A549 (cell line): ENCODE results near the gene ACTRT2. TPM values are rescaled to one million over a fixed set of nuclear protein-coding genes. Genes with fewer than 3 reads are reported as not detected.

Experiments
- ATAC-seq, 2 experiments: fragments of 200-7000 bp in 1 of 2; fragments of >200 bp in 1 of 2; cut with Nextera tagmentation in 1 of 2; cut with Tn5 transposase in 1 of 2; 3 replicates each; pipeline versions ENCODE4 v1.8.0 to v1.9.1; 2018 to 2020; ENCODE audit warnings: mild to moderate bottlenecking in 1 of 2, moderate library complexity in 1 of 2
- CTCF ChIA-PET: fragments of 300-600 bp; sonication (Branson Sonifier 250); formaldehyde crosslinking; extraction: SDS; loops from one replicate; lab custom pipeline; 2021; ENCODE audit warnings: antibody characterized with exemption, inconsistent platforms; lab: Yijun Ruan, JAX
- POLR2A ChIA-PET: fragments of 350-600 bp; formaldehyde crosslinking; extraction: SDS; loops from one replicate; lab custom pipeline; 2021; ENCODE audit warnings: antibody characterized with exemption, inconsistent platforms; lab: Yijun Ruan, JAX
- DNase-seq, 2 experiments: peaks; one replicate each; pipeline versions ENCODE4 v3.0.0 to v3.0.0-alpha.2; 2011 to 2016; ENCODE audit warnings: low read depth in 1 of 2, low spot score in 1 of 2
- FAIRE-seq: peaks from 2 replicates; lab custom pipeline; 2011; peaks lifted over from hg19 to GRCh38; lab: Jason Lieb, UNC
- H3K27ac ChIP-seq, 2 experiments: fragments of >200 bp; sonication (Bioruptor Twin); formaldehyde crosslinking; 3 replicates each; pipeline ENCODE4 v1.5.1; 2016 to 2017
- H3K4me1 ChIP-seq: fragments of >200 bp; sonication (Bioruptor Twin); formaldehyde crosslinking; 3 replicates; pipeline ENCODE4 v1.6.1; 2016
- H3K4me2 ChIP-seq: fragments of >200 bp; sonication (Bioruptor Twin); formaldehyde crosslinking; 3 replicates; pipeline ENCODE4 v1.6.1; 2016
- H3K4me3 ChIP-seq: fragments of >200 bp; sonication (Bioruptor Twin); formaldehyde crosslinking; 3 replicates; pipeline ENCODE4 v1.5.1; 2016
- H3K9me3 ChIP-seq: fragments of >200 bp; sonication (Bioruptor Twin); formaldehyde crosslinking; 3 replicates; pipeline ENCODE4 v1.6.1; 2016
- CBX2 ChIP-seq: fragments of 200-600 bp; sonication (generic); IDR thresholded peaks from 2 replicates; pipeline ENCODE4 v1.6.1; 2016; ENCODE audit warnings: low read depth, mild to moderate bottlenecking, borderline replicate concordance
- CBX8 ChIP-seq: fragments of 200-600 bp; sonication (generic); IDR thresholded peaks from 2 replicates; pipeline ENCODE4 v1.6.1; 2016
- CTCF ChIP-seq: fragments of >200 bp; sonication (Bioruptor Twin); formaldehyde crosslinking; IDR thresholded peaks from 3 replicates; pipeline ENCODE4 v1.5.1; 2016
- EHF ChIP-seq: fragments of 250-450 bp; sonication (Bioruptor Pico); IDR thresholded peaks from 2 replicates; pipeline ENCODE4 v1.5.0; 2020; ENCODE audit warnings: mild to moderate bottlenecking
- EP300 ChIP-seq, 2 experiments: fragments of >200 bp; sonication (Bioruptor Twin); formaldehyde crosslinking; IDR thresholded peaks; 2 replicates in 1 of 2; 3 replicates in 1 of 2; pipeline ENCODE4 v1.6.1; 2016 to 2017
- ESRRA ChIP-seq: fragments of 150-350 bp; IDR thresholded peaks from 2 replicates; pipeline ENCODE4 v1.6.1; 2014; ENCODE audit warnings: mild to moderate bottlenecking, low read length, borderline replicate concordance
- FOSL2 ChIP-seq, 2 experiments: fragments of 450-650 bp in 1 of 2; fragments of >200 bp in 1 of 2; sonication (Bioruptor Twin) in 1 of 2; formaldehyde crosslinking; IDR thresholded peaks; 2 replicates each; pipeline versions ENCODE4 v1.5.0 to v1.6.1; 2016 to 2020; ENCODE audit warnings: mild to moderate bottlenecking in 1 of 2, moderate library complexity in 1 of 2
- HOXB13 ChIP-seq: fragments of 250-450 bp; sonication (Bioruptor Pico); IDR thresholded peaks from 2 replicates; pipeline ENCODE4 v1.5.0; 2020; ENCODE audit warnings: low read depth, mild to moderate bottlenecking, moderate library complexity
- HOXB5 ChIP-seq: fragments of 250-450 bp; sonication (Bioruptor Pico); IDR thresholded peaks from 2 replicates; pipeline ENCODE4 v1.5.0; 2020; ENCODE audit warnings: mild to moderate bottlenecking, moderate library complexity
- JUNB ChIP-seq: fragments of >200 bp; sonication (Bioruptor Twin); formaldehyde crosslinking; IDR thresholded peaks from 2 replicates; pipeline ENCODE4 v1.6.1; 2016
- KDM1A ChIP-seq: fragments of 200-600 bp; sonication (generic); IDR thresholded peaks from 2 replicates; pipeline ENCODE4 v1.6.1; 2016; ENCODE audit warnings: low read depth, mild to moderate bottlenecking
- MYC ChIP-seq: IDR thresholded peaks from 2 replicates; pipeline ENCODE4 v1.6.1; 2012; ENCODE audit warnings: mild to moderate bottlenecking, inconsistent platforms, low read length, improper control_type of control experiment, borderline replicate concordance
- NFE2L2 ChIP-seq: fragments of 150-350 bp; conservative IDR thresholded peaks from 2 replicates; pipeline ENCODE4 v1.6.1; 2014; ENCODE audit warnings: low read length
- NPAS2 ChIP-seq: fragments of 250-450 bp; sonication (Bioruptor Pico); IDR thresholded peaks from 2 replicates; pipeline ENCODE4 v1.8.0; 2022; ENCODE audit warnings: mild to moderate bottlenecking, moderate library complexity, borderline replicate concordance
- PBX3 ChIP-seq: IDR thresholded peaks from 2 replicates; pipeline ENCODE4 v1.6.1; 2012
- POLR2AphosphoS2 ChIP-seq: conservative IDR thresholded peaks from 2 replicates; pipeline ENCODE4 v1.6.1; 2012; ENCODE audit warnings: low read length, improper control_type of control experiment, inconsistent platforms
- RAD21 ChIP-seq, 2 experiments: fragments of >200 bp in 1 of 2; sonication (Bioruptor Twin) in 1 of 2; formaldehyde crosslinking in 1 of 2; IDR thresholded peaks in 1 of 2; conservative IDR thresholded peaks in 1 of 2; 2 replicates in 1 of 2; 3 replicates in 1 of 2; pipeline ENCODE4 v1.6.1; 2012 to 2018; ENCODE audit warnings: inconsistent platforms in 1 of 2
- SMC3 ChIP-seq: fragments of >200 bp; sonication (Bioruptor Twin); formaldehyde crosslinking; IDR thresholded peaks from 3 replicates; pipeline ENCODE4 v1.6.1; 2018; ENCODE audit warnings: inconsistent platforms
- TP53 ChIP-seq: fragments of 250-450 bp; sonication (Bioruptor Pico); IDR thresholded peaks from 2 replicates; pipeline ENCODE4 v1.5.0; 2021; ENCODE audit warnings: mild to moderate bottlenecking, moderate library complexity
- ZC3H11A ChIP-seq: fragments of 450-650 bp; IDR thresholded peaks from 2 replicates; pipeline ENCODE4 v1.6.1; 2014; ENCODE audit warnings: antibody characterized with exemption, mild to moderate bottlenecking
- ZNF302 ChIP-seq: fragments of 250-450 bp; sonication (Bioruptor Pico); IDR thresholded peaks from 2 replicates; pipeline ENCODE4 v1.9.0; 2021; ENCODE audit warnings: inconsistent platforms, mild to moderate bottlenecking, moderate library complexity
- WGBS: methylation state at CpG from one replicate; pipeline ENCODE4 v1.1.6; 2017; ENCODE audit errors: missing lambda C conversion rate; 5-methylcytosine and 5-hydroxymethylcytosine counted together
- polyA plus RNA-seq, 4 experiments: library from polyadenylated mRNA; depleted of rRNA in 3 of 4; stranded (reverse); fragments of >200 nt; fragmentation: RNase III in 1 of 4; extraction: RNeasy Plus Mini Kit Qiagen cat#74134 plus additional on column Dnase treatment in 1 of 4; gene quantifications; 2 replicates in 3 of 4; 3 replicates in 1 of 4; pipeline ENCODE4 v1.2.3, GENCODE V29; 2011 to 2017

The ACTRT2 gene
- polyA plus RNA-seq, 2 of the 4 experiments (the other 2 are of a cell fraction) = not detected

GRCh38 chr1:3012456-3013291 lies 8.6 kb upstream of the ACTRT2 start:
- H3K4me1 ChIP-seq = no peaks in the 10 kb centered on the region
- DNase-seq = peak in 1 of 2 experiments; percentile 66
- peak; percentile 57 to 81 for TF ChIP-seq RAD21 (conservative IDR thresholded peaks at IDR 0.05 in 1 of 2, IDR thresholded peaks at IDR 0.05 in 1 of 2)
- no peak for TF ChIP-seq POLR2AphosphoS2
- no peak for TF ChIP-seq KDM1A
- TF ChIP-seq SMC3 = peak; percentile 80
- TF ChIP-seq CBX8 = no peak
- TF ChIP-seq HOXB5 (CRISPR knock-in tag) = no peak
- TF ChIP-seq HOXB13 (CRISPR knock-in tag) = no peak
- TF ChIP-seq TP53 (CRISPR knock-in tag) = no peak
- no peak for TF ChIP-seq NPAS2 (CRISPR knock-in tag)
- TF ChIP-seq CTCF = peak; percentile 58
- TF ChIP-seq EHF (CRISPR knock-in tag) = no peak
- TF ChIP-seq EP300 (IDR thresholded peaks at IDR 0.05) = no peak
- no peak for TF ChIP-seq PBX3
- POLR2A ChIA-PET = no interaction called here
- peak; percentile 70 to 87; a peak in 4 of 6 replicates for ATAC-seq
- CTCF ChIA-PET = interaction anchor here (0.5 to 2.9 kb wide), 25 partner anchors 9 to 414 kb away, joined by 3 to 24 read pairs (median 3); partner anchors contain the start of gene ACTRT2
- no peak for FAIRE-seq
- no peak overlapping the region for H3K4me3 ChIP-seq
- H3K27ac ChIP-seq = no peak overlapping the region
- WGBS = 43% methylated on average over 12 of the region's 44 CpGs
- no peaks in the 10 kb centered on the region; the same call in 2 of the 3 replicates for H3K9me3 ChIP-seq
- no peak overlapping the region for H3K4me2 ChIP-seq

DNA sequence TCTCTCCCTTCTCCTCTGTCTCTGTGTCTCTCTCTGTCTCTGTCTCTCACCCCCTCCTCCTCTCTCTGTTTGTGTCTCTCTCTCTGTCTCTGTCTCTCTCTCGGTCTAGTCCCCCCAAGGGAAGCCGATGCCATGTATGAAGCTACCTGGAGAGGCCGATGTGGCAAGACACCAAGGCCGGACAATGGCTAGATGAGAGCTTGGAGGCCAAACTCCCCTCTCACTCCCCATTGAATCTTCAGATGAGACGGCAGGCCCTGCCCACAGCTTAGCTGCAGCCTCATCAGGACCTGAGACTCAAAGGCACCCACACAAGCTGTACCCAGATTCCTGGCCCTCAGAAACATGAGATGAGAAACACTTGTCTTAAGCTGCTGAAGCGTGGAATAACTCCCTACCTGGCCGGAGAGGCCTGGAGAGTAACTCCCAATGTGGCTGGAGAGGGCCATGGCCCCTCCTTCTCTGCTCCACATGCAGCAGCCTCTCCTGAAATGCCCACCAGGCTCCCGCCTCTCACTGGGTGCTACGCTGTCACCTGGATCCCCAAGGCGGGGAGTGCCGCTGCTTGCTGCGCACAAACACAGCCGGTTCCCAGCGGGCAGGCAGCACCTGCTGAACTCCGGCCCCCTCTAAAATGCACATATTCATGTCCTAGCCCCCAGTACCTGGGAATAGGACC lies 7.8 kb upstream of the ACTRT2 start:
- CTCF ChIA-PET = interaction anchor here (0.6 to 2.9 kb wide), 16 partner anchors 8 to 413 kb away, joined by 3 to 24 read pairs (median 4); partner anchors contain the start of gene ACTRT2
- no peak for FAIRE-seq
- POLR2A ChIA-PET = no interaction called here

More for the DNA sequence above, 7.8 kb upstream of the ACTRT2 start:
- DNase-seq (no peak), ATAC-seq (no peak)
- no peaks in the 10 kb centered on the region for H3K9me3 ChIP-seq
- no peaks in the 10 kb centered on the region for H3K4me1 ChIP-seq
- no peak overlapping the region for H3K27ac ChIP-seq
- no peak overlapping the region for H3K4me2 ChIP-seq
- 62% methylated on average over 14 of the region's 15 CpGs for WGBS
- TF ChIP-seq EP300 (IDR thresholded peaks at IDR 0.05) (no peak), FOSL2 (IDR thresholded peaks at IDR 0.05) (no peak), FOSL2 (CRISPR knock-in tag; IDR thresholded peaks at IDR 0.05) (no peak), ZC3H11A (no peak), PBX3 (no peak), MYC (no peak), ZNF302 (CRISPR knock-in tag) (no peak), KDM1A (no peak), ESRRA (no peak), NFE2L2 (no peak), JUNB (no peak), CBX2 (no peak), CTCF (no peak)
- no peak overlapping the region for H3K4me3 ChIP-seq
